ENCODE data around the gene TGIF2.

- TF ChIP-seq CTCF (IDR thresholded peaks at IDR 0.05; ENCODE audit: low read depth, low read length, poor library complexity, severe bottlenecking) (no peak), EZH2phosphoT487 (IDR thresholded peaks at IDR 0.05; ENCODE audit: borderline replicate concordance, low read length) (no peak)
Measured at GRCh38 chr20:36548704-36549627, 24.4 kb upstream of the TGIF2 start.
